HEK293 (cell line): Measurements from ENCODE around the gene OTOF.

ENCODE experiments used
- CTCF ChIP-seq: fragments of 450-650 bp; formaldehyde crosslinking; IDR thresholded peaks from 2 replicates; pipeline ENCODE4 v1.5.1; 2016; ENCODE audit warnings: missing biosample characterization, missing genetic modification characterization
- REST ChIP-seq: fragments of 450-650 bp; formaldehyde crosslinking; IDR thresholded peaks from 2 replicates; pipeline ENCODE4 v1.5.1; 2016; ENCODE audit warnings: missing biosample characterization, missing genetic modification characterization
- ZBTB17 ChIP-seq: fragments of 450-650 bp; formaldehyde crosslinking; IDR thresholded peaks from 2 replicates; pipeline ENCODE4 v1.5.1; 2016; ENCODE audit warnings: missing biosample characterization, missing genetic modification characterization
- ZIC2 ChIP-seq: fragments of 450-650 bp; formaldehyde crosslinking; IDR thresholded peaks from 2 replicates; pipeline ENCODE4 v1.5.1; 2016; ENCODE audit warnings: missing biosample characterization, missing genetic modification characterization
- ZNF10 ChIP-seq: fragments of 450-650 bp; formaldehyde crosslinking; IDR thresholded peaks from 2 replicates; pipeline ENCODE4 v1.5.1; 2017; ENCODE audit warnings: missing biosample characterization, missing genetic modification characterization
- ZNF146 ChIP-seq: fragments of 450-650 bp; formaldehyde crosslinking; IDR thresholded peaks from 2 replicates; pipeline ENCODE4 v1.5.1; 2016; ENCODE audit warnings: missing biosample characterization, missing genetic modification characterization
- ZNF274 ChIP-seq, 2 experiments: fragments of 200-500 bp in 1 of 2; fragments of 450-650 bp in 1 of 2; sonication (Bioruptor generic) in 1 of 2; formaldehyde crosslinking in 1 of 2; IDR thresholded peaks; 2 replicates each; pipeline versions ENCODE4 v1.5.1 to v1.6.1; 2014 to 2016; ENCODE audit warnings: borderline replicate concordance in 1 of 2, inconsistent platforms in 1 of 2, low read length in 1 of 2, missing biosample characterization in 1 of 2, missing genetic modification characterization in 1 of 2
- ZNF416 ChIP-seq: fragments of 450-650 bp; formaldehyde crosslinking; IDR thresholded peaks from 2 replicates; pipeline ENCODE4 v1.5.1; 2016; ENCODE audit warnings: missing biosample characterization, missing genetic modification characterization
- ZNF530 ChIP-seq: fragments of 450-650 bp; formaldehyde crosslinking; IDR thresholded peaks from 2 replicates; pipeline ENCODE4 v1.5.1; 2016; ENCODE audit warnings: low read depth, missing biosample characterization, missing genetic modification characterization
- ZNF660 ChIP-seq: fragments of 450-650 bp; IDR thresholded peaks from 2 replicates; pipeline ENCODE4 v1.5.1; 2018; ENCODE audit warnings: missing biosample characterization, mild to moderate bottlenecking, missing genetic modification characterization

- no peak for TF ChIP-seq ZNF274 (IDR thresholded peaks at IDR 0.05; ENCODE audit: low read length)
- TF ChIP-seq ZNF274 (tag by site-specific recombination; IDR thresholded peaks at IDR 0.05; ENCODE audit: borderline replicate concordance): no peak
- TF ChIP-seq ZBTB17 (tag by site-specific recombination): no peak
- TF ChIP-seq ZIC2 (tag by site-specific recombination): no peak; the same call in 1 of the 2 replicates
- TF ChIP-seq REST (tag by site-specific recombination): no peak
- no peak for TF ChIP-seq ZNF530 (tag by site-specific recombination)
- no peak for TF ChIP-seq CTCF (tag by site-specific recombination)
- no peak for TF ChIP-seq ZNF660 (tag by site-specific recombination)
- TF ChIP-seq ZNF416 (tag by site-specific recombination): no peak
- TF ChIP-seq ZNF10 (tag by site-specific recombination): no peak
- no peak for TF ChIP-seq ZNF146
Observed at GRCh38 chr2:26429779-26430578, 47.9 kb downstream of the OTOF start.
